ENCODE measurements around the gene RAB10. TPM values are rescaled to one million over a fixed set of nuclear protein-coding genes. Genes with fewer than 3 reads are reported as not detected.
A peak's percentile ranks its signal among the peaks of the same experiment; 100 is the strongest.
"Not testable (repeated sequence)": the region's sequence is repeated elsewhere in the genome, so short reads cannot be mapped to it uniquely, and the experiment has no call there.

Gene RAB10
- total RNA-seq, 1 donor from 2014 or later, result 71.9 TPM

DNA sequence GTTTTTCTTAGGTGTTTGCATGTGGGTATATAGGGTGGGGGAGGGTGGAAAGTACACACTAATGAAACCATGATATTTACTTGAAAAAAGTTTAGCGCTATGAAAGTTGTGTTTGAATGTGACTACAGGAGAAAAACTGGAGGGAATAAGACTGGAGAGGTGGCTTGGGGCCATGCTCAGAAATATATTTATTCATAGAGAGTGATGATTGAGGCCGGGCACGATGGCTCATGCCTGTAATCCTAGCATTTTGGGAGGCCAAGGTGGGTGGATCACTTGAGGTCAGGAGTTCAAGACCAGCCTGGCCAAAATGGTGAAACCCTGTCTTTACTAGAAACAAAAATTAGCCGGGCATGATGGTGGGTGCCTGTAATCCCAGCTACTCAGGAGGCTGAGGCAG, 55.0 kb downstream of the RAB10 start:
- DNase-seq (ENCODE audit: low read depth, low spot score), result not testable (repeated sequence)

DNA sequence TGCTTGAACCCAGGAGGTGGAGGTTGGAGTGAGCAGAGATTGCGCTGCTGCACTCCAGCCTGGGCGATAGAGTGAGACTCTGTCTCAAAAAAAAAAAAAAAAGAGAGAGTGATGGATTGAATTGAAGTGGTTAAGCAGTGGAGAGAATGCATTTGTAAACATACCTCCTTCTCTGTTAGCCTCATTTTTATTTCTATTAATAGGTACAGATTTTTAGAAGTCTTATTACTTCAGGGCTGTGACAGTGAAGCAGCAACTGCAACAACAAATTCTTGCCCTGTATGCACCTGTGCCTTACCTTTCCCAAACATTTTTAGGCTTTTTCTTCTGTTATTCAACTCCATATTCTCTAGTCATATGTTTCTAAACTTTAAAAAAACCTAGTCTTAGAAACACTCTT, 55.5 kb downstream of the RAB10 start:
- no peak for DNase-seq (ENCODE audit: low read depth, low spot score)

DNA sequence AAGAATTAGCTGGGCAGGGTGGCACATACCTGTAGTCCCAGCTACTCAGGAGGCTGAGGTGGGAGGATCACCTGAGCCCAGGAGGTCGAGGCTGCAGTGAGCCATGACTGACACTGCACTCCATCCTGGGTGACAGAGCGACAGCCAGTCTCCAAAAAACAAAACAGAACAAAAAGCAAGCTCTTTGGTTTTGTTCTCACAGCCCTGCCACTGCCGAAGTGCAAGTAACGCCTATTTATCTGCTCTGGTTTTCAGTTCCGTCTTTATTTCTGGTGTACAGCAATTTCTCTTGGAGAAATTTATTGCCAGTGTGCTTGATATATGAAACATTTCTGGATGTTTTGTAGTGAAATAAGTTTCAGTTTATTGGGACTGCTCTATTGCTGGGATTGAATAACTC, 61.9 kb downstream of the RAB10 start:
- no peak for DNase-seq (ENCODE audit: low read depth, low spot score)

DNA sequence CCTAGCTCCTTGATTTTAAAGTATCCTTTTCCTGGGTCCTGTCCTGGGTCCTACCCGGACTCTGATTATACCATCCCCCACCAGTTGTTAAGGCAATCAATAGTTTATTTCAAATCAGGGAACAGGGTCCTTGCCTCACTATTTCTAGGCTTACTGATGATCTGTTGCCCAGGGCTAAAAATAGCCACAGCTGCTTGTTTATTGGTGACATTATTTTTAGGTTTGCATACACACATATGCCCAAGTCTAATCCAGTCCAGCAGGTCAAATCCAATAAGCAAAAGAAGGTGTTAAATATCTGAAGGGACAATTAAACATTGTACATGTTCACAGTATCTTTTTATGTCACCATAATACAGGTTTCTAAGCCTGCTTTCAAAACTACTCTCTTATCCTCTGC, 66.0 kb downstream of the RAB10 start:
- DNase-seq (ENCODE audit: low read depth, low spot score), result no peak

DNA sequence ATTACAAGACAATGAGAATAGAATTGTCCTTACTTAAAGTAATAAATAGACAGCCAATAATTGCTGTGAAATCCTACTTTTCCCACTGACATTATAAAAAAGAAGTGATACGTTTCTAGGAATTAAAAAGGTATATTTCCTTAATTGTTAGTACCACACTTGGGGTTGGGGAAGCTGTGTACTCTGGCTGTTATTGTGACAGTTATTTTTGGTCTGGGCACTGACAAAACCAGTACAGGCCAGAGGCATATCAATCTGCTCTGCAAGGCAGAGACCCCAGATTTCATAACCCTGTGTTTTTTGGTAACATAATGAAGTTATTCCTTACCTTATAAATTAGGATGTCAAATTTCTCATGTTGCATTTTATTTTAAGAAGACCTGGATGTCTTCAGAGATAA, 66.5 kb downstream of the RAB10 start:
- no peak for DNase-seq (ENCODE audit: low read depth, low spot score)

DNA sequence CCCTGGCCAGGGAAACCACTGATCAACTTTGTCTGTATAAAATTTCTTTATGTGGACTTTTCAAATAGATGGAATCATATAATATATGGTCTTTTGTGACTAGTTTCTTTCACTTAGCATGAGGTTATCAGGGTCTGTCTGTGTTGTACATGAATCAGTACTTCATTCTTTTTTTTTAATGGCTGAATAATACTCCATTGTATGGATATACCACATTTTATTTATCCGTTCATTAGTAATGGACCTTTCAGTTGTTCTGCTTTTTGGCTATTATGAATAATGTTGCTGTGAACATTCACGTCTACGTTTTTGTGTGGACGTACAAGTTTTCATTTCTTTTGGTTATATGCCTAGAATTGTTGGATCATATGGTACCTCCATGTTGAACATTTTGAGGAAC, 69.9 kb downstream of the RAB10 start:
- DNase-seq (ENCODE audit: low read depth, low spot score), result no peak

DNA sequence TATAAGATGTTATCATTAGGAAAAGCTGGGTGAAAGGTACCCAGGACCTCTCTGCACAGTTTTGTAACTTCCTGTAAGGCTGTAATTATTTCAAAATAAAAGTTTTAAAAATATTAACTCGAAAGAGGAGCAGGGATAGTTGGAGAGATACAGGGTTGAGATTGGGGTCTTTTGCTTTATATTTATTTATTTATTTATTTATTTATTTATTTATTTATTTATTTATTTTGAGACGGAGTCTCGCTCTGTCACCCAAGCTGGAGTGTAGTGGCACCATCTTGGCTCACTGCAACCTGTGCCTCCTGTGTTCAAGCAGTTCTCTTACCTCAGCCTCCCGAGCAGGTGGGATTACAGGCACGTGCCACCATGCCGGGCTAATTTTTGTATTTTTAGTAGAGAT, 74.8 kb downstream of the RAB10 start:
- DNase-seq (ENCODE audit: low read depth, low spot score), result not testable (repeated sequence)

DNA sequence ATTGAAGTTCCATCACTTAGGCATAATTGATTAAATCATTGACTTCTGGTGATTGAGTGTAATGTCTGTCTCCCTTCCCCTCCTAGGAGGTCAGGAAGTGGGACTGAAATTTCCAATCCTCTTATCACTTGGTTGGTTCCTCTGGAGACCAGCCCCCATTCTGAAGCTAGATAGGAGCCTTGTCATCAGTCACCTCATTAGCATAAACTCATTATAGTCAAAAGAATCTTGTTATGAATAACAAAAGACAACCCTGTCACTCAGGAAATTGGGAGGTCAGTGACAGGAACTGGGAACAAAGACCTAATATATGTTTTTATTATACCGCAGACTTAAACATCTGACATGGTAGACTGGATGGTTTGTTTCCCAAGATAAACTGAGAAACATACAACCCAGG, 78.3 kb downstream of the RAB10 start:
- DNase-seq (ENCODE audit: low read depth, low spot score), result no peak

DNA sequence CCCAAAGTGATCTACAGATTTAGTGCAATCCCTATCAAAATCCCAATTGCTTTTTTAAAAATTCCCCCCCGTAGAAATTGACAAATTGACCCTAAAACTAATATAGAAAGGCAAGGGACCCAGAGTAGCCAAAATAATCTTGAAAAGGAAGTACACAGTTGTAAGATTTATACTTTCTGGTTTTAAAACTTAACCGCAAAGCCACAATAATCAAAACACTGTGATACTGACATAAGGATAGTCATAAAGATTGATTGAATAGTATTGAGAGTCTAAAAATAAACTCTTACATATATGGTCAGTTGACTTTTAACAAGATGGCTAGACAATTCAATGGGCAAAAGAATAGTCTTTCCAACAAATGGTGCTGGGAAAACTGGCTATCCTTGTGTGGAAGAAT, 80.3 kb downstream of the RAB10 start:
- DNase-seq (ENCODE audit: low read depth, low spot score), result no peak

DNA sequence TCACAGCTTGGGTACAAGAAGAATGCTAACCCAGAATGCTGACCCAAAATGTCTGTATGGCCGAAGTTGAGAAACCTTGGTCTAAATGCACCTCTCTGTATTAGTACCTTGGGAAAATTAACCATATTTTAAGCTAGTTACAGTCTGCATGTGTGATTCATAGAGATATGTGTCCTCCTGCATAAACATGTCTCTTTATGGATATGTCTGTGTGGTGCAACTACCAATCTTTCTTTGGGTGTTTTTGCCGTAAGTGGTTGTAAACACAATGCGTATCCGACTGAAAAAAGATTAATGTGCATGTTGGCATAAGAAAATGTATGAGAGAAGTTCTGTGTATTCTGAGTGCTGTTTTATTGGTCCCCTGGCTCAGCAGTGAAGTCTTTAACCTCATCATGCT, 84.8 kb downstream of the RAB10 start:
- no peak for DNase-seq (ENCODE audit: low read depth, low spot score)

DNA sequence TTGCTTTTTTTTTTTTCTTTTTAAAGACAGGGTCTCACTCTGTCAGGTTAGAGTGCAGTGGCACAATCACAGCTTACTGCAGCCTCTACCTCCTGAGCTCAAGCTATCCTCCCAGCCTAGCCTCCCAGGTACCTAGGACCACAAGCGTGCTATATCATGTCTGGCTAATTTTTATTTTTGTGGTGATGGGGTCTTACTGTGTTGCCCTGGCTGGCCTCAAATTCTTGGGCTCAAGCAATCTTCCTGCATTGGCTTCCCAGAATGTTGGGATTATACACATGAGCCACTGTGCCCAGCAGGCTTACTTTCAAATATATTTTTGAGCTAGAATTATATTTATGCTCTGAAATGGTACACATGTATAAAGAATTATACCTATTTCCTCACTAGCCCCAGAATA, 85.6 kb downstream of the RAB10 start:
- DNase-seq (ENCODE audit: low read depth, low spot score), result no peak

DNA sequence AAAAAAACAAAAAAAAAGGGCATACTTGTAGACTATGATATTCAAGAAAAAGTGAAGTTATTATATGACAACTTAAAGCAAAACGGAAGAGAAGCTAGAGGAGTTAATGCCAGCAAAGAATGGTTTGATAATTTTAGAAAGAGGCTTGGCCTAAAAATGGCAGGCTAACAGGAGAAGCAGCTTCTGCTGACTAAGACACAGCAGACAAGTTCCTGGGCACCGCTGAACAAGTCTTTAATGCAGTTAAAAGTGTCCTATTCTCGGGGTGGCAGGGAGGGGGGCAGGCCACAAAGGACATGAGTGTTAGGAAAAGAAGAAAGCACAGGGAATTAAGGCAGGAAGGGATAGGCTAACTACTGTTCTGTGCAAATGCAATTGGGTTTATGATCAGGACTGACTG, 88.7 kb downstream of the RAB10 start:
- DNase-seq (ENCODE audit: low read depth, low spot score), result no peak

DNA sequence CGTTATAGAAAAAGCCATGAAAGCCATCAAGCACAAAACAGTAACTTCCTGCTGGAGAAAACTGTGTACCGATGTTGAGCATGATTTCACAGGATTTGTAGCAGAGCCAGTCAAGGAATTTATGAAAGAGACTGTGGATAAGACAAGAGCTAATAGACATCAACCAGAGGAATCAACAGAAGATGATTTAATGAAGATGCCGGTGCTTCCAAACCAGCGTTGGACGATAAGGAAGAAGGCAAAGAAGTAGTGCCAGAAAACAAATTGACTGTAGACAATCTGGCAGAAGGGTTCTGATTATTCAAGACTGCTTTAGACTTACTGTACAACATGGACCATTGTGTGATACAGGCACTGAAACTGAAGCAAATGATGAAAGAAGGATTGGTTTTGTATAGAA, 89.5 kb downstream of the RAB10 start:
- DNase-seq (ENCODE audit: low read depth, low spot score), result no peak

DNA sequence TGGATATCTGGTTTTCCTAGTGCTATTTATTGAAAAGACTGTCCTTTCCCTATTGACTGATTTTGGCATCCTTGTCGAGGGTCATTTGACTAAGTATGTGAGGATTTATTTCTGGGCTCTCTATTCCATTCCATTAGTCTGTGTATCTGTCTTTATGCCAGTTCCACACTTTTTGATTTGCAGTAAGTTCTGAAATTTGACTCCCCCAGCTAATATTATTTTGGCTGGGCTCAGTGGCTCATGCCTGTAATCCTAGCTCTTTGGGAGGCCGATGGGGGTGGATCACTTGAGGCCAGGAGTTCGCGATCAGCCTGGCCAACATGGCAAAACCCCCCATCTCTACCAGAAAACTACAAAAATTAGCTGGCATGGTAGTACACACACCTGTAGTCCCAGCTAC, 92.2 kb downstream of the RAB10 start:
- DNase-seq (ENCODE audit: low read depth, low spot score), result no peak

DNA sequence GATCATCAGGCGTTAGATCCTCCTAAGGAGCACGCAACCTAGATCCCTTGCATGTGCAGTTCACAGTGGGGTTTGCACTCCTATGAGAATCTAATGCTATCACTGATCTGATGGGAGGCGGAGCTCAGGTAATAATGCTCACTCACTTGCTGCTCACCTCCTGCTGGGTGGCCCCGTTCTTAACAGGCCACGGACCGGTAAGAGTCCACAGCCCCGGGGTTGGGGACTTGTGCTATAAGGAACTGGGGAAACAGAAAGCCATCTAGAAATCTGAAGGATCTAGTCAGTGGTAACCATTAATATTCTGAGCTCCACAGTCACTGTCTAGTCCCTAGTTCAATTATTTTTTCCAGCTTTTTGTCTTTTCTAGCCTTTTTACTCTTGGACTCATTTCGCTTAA, 94.3 kb downstream of the RAB10 start:
- DNase-seq (ENCODE audit: low read depth, low spot score), result no peak

DNA sequence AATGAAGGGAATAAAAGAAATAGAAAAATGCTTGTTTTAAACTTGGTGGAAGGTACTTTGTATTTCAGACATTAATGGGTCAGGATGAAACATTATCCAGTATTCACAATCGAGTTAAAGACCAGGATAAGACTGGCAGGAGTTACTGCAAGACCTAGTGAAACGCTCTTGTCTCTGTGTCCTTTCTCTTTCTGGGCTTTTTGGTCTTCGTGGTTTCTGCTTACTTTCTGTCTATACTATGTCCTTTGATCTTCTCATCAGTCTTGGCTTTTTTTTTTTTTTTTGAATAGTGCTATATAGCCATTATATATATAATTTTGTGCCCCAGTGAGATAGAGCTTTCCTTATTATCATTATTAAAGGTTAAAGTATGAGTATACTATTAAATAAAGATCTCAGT, 96.9 kb downstream of the RAB10 start:
- no peak for DNase-seq (ENCODE audit: low read depth, low spot score)

DNA sequence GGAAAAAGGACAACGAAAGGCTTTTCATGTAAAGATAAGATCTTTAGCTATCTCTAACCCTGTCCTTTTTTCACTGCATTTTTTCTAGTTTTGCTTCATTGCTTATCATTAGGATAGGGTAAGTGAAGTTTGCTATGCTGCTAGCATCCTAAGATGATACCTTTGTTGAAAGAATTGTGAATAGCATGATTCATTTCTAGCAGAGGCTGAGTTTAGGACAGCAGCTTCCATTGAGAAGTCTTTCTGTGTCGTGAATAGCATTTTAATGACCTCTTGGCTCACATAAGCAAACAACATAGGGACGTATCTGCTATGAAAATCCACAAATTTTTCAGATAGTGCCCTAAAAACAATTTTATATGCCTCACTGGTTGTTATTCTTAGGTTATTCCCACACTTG, 102.6 kb downstream of the RAB10 start:
- no peak for DNase-seq (ENCODE audit: low read depth, low spot score)

DNA sequence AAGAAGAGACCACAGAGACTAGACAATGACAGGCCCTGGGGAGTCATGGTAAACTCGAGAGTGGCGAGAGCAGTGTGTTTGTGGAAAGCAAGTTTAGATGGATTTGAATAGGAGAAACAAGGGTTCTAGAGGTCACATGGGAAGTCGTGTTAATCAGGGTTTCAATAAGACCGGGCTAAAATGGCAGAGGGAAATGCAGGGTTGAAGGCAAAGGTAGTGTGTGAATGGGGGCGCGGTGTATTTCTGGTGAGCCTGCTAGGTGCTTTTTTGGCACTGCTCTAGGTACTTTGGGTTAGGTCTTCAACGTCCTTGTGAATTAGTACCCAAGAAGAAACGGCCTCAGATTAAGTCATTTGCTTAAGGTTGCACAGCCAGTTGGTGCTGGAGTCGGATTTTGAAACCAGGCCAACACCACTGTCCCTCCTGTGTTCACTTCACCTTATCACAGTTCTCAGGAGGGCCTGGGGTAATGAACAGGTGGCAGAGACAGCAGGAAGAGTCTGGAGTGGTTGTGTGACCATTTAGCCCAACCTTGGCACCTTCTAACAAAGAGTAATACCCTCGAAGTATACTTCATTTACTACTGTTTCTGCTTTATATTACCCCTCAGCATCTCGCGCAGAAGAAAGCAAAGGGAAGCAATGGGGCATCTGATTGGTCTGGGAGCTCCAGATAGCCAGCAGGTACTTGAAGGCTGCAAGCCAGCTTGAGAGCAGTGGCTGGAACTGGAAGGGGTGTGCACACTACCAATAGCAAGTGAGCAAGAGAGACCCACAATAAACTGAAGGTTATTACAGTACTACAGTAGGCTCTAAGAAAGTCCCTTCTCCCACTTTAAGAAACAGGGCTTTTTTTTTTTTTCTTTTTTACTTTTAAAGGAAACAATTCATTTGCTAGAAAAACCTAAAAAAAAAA, 105.6 kb downstream of the RAB10 start:
- DNase-seq (ENCODE audit: low read depth, low spot score), result no peak

DNA sequence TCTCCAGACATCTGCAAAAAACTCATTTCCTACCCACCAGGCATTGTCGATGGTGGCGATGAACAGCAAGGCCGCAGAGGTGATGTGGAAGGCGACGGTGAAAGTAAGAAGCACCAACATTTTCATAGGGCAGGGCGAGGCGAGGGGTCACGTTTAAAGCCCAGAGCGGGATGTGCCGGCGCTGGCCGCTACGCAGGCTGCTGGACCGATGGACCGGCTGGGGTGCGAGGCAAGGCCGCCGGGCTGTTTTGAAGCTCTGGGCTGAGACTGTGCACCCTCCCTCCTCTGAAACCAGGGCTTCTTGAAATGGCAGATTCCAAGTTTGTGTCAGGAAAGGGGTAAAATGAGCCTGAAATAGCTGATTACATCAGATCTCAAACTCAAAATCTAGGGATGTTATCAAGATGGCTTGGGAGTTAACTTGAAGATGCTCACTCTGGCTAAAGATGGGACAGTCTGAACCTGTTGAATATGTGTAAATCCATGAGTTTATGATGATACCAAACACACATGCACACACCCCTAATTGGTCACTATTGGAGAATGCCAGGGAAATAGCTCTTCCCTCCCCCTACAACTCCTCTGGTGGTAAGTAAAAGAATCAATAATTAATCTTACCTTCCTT, 107.4 kb downstream of the RAB10 start:
- no peak for DNase-seq (ENCODE audit: low read depth, low spot score)

DNA sequence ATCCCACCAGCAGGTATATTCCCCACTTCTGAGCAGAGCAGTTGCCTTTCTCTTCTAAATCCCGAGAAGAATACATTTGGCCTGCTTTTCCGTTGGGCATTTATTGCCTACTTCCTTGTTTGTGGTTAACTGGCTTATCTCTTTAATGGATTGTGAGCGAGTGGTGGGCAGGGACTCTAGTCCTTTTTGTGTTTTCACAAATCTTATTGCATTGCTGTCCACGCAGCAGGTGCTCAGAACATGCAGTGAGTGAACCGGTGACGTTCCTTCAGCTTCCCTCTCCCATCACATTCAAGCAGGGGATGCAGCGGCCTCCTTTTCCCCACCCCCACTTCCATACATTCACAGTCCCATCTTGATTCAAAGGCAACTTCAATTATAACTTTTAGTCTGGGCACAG, 110.1 kb downstream of the RAB10 start:
- no peak for DNase-seq (ENCODE audit: low read depth, low spot score)

DNA sequence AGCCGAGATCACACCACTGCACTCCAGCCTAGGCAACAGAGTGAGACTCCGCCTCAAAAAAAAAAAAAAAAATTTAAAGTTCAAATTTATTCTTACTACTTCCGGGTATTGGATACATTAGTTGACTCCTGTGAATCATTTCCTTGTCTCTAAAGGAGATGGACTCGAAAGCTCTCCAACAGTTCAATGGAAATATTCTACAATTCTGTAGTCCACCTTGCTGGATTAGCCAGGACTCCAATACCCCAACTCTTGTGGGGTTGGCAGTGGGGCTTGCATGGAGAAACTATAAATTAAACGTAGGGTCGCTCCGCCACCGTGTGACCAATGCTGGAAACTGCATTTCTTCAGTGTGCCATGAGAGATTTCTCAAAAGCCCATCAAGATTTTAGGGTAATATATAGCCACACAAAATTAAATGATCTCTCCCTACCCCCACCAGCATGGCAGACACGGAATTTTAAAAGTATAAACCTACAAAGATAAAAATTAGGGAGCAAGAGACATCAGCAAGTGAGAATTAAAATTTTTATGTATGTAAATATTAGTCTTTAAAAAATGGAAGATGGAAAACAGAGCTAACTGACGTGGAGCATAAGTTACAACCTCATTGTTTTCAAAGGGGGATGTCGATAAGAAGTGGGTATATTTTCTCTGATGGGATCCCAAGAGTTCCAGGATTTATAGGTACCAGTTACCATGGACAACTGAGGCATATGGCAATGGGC, 111.2 kb downstream of the RAB10 start:
- DNase-seq (ENCODE audit: low read depth, low spot score), result peak; percentile 10

DNA sequence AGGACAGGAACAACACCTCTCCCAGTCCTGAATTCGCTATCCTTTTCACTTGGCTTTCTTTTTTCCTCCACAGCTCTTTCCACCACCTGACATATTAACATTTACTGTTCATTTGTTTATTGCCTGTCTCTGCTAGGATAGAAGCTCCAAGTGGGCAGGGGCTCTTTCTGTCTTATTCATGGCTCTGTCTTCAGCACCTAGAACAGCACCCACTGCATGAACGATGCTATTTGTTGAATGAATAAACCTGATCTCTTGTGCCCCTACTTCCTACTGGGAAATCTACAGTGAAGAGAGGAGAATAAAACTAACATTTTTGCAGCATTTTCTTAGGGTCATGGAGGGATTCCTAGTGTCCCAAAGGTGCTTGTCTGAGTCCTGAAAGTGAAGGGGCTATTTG, 114.6 kb downstream of the RAB10 start:
- no peak for DNase-seq (ENCODE audit: low read depth, low spot score)
